GOT3 (cell line): ENCODE results near the gene CXCL11.
"Not testable (repeated sequence)": the region's sequence is repeated elsewhere in the genome, so short reads cannot be mapped to it uniquely, and the experiment has no call there.

Experiments used
- DNase-seq: peaks from one replicate; lab custom pipeline; 2025; ENCODE audit warnings: mixed read lengths; lab: John Stamatoyannopoulos, UW

Gene CXCL11

GRCh38 chr4:76042241-76042998 is 6.5 kb upstream of the CXCL11 start:
- DNase-seq, result not testable (repeated sequence)

- DNase-seq, result no peak
Observed at GRCh38 chr4:76036855-76037254, 985 bp upstream of the CXCL11 start.

- DNase-seq, result no peak
Observed at GRCh38 chr4:76035141-76035540, 729 bp downstream of the CXCL11 start.

GRCh38 chr4:76029300-76029699 is 6.6 kb downstream of the CXCL11 start:
- no peak for DNase-seq

- DNase-seq, result no peak
Observed at GRCh38 chr4:76028350-76028765, 7.5 kb downstream of the CXCL11 start.

GRCh38 chr4:76024065-76024464 is 11.8 kb downstream of the CXCL11 start:
- DNase-seq, result no peak

GRCh38 chr4:76023389-76023788 is 12.5 kb downstream of the CXCL11 start, which contains the start of gene CXCL10:
TSS of gene CXCL10 (minus strand) at chr4:76023497. CDS start at chr4:76023431, 66 bp downstream.
- DNase-seq, result no peak

GRCh38 chr4:76022677-76023076 is 13.2 kb downstream of the CXCL11 start:
- DNase-seq, result no peak

- no peak for DNase-seq
Observed at GRCh38 chr4:76022031-76022430, 13.8 kb downstream of the CXCL11 start.

GRCh38 chr4:76017056-76017686 is 18.7 kb downstream of the CXCL11 start:
- DNase-seq, result no peak

- no peak for DNase-seq
Observed at GRCh38 chr4:76016393-76016792, 19.5 kb downstream of the CXCL11 start.

- DNase-seq, result no peak
Observed at GRCh38 chr4:76013540-76013939, 22.3 kb downstream of the CXCL11 start.

GRCh38 chr4:76012388-76012801 is 23.5 kb downstream of the CXCL11 start:
- DNase-seq, result no peak

GRCh38 chr4:76011700-76012387 is 24.0 kb downstream of the CXCL11 start:
- DNase-seq, result no peak

- DNase-seq, result no peak
Observed at GRCh38 chr4:76011018-76011670, 24.7 kb downstream of the CXCL11 start.

GRCh38 chr4:76010576-76010975 is 25.3 kb downstream of the CXCL11 start:
- DNase-seq, result no peak

- DNase-seq, result no peak
Observed at GRCh38 chr4:76009311-76009710, 26.6 kb downstream of the CXCL11 start.

- no peak for DNase-seq
Observed at GRCh38 chr4:76007089-76007862, 28.6 kb downstream of the CXCL11 start, which contains the start of gene CXCL9. TSS of gene CXCL9 (minus strand) at chr4:76007509. CDS start at chr4:76007449, 60 bp downstream.

GRCh38 chr4:76003620-76004019 is 32.2 kb downstream of the CXCL11 start:
- DNase-seq, result no peak

- no peak for DNase-seq
Observed at GRCh38 chr4:76003035-76003434, 32.8 kb downstream of the CXCL11 start.

GRCh38 chr4:76002176-76002575 is 33.7 kb downstream of the CXCL11 start:
- no peak for DNase-seq
